GM23338 (cell line): ENCODE measurements around the gene CDCP1.

Experiments used
- CREB1 ChIP-seq: fragments of 250-450 bp; sonication (Bioruptor Pico); IDR thresholded peaks from 2 replicates; pipeline ENCODE4 v1.5.0; 2020; ENCODE audit warnings: low read depth, mild to moderate bottlenecking, moderate library complexity
- EZH2 ChIP-seq: fragments of 200-600 bp; sonication (generic); IDR thresholded peaks from one replicate; pipeline ENCODE4 v1.8.0; 2017; ENCODE audit warnings: antibody characterized with exemption, mild to moderate bottlenecking, low read depth; ENCODE audit not compliant: unreplicated experiment
- EZH2phosphoT487 ChIP-seq: fragments of 200-600 bp; sonication (generic); IDR thresholded peaks from one replicate; pipeline ENCODE4 v1.8.1; 2018; ENCODE audit warnings: antibody characterized with exemption; ENCODE audit not compliant: unreplicated experiment
- JUNB ChIP-seq: IDR thresholded peaks from one replicate; pipeline ENCODE4 v1.6.1; 2016; ENCODE audit warnings: antibody characterized with exemption; ENCODE audit not compliant: unreplicated experiment
- POLR2AphosphoS5 ChIP-seq: IDR thresholded peaks from 2 replicates; pipeline ENCODE4 v1.6.1; 2016; ENCODE audit warnings: antibody characterized with exemption, low read depth
- STAT1 ChIP-seq: IDR thresholded peaks from one replicate; pipeline ENCODE4 v1.6.1; 2016; ENCODE audit warnings: antibody characterized with exemption; ENCODE audit not compliant: unreplicated experiment
- ZNF114 ChIP-seq: fragments of 250-450 bp; sonication (Bioruptor Pico); IDR thresholded peaks from 2 replicates; pipeline ENCODE4 v1.5.0; 2020; ENCODE audit warnings: mild to moderate bottlenecking, moderate library complexity
- ZNF331 ChIP-seq: fragments of 250-450 bp; sonication (Bioruptor Pico); IDR thresholded peaks from 2 replicates; pipeline ENCODE4 v1.5.0; 2020; ENCODE audit warnings: low read depth, mild to moderate bottlenecking, moderate library complexity
- TF ChIP-seq, protein P1 (sequence below), 2 experiments: fragments of 200-600 bp in 1 of 2; sonication (generic) in 1 of 2; conservative IDR thresholded peaks; 2 replicates each; pipeline versions ENCODE4 v1.5.1 to v1.6.1; 2016 to 2017; ENCODE audit warnings: antibody characterized with exemption in 2 of 2, low read depth in 2 of 2, mild to moderate bottlenecking in 2 of 2, moderate library complexity in 1 of 2
- TF ChIP-seq, protein P2 (sequence below): IDR thresholded peaks from one replicate; pipeline ENCODE4 v1.6.1; 2018; ENCODE audit warnings: antibody characterized with exemption; ENCODE audit not compliant: unreplicated experiment
- TF ChIP-seq, protein P3 (sequence below): IDR thresholded peaks from 2 replicates; pipeline ENCODE4 v1.6.1; 2016; ENCODE audit warnings: antibody characterized with exemption
- TF ChIP-seq, protein P4 (sequence below): fragments of 250-450 bp; sonication (Bioruptor Pico); IDR thresholded peaks from 2 replicates; pipeline ENCODE4 v1.5.0; 2020; ENCODE audit warnings: mild to moderate bottlenecking, moderate library complexity

DNA sequence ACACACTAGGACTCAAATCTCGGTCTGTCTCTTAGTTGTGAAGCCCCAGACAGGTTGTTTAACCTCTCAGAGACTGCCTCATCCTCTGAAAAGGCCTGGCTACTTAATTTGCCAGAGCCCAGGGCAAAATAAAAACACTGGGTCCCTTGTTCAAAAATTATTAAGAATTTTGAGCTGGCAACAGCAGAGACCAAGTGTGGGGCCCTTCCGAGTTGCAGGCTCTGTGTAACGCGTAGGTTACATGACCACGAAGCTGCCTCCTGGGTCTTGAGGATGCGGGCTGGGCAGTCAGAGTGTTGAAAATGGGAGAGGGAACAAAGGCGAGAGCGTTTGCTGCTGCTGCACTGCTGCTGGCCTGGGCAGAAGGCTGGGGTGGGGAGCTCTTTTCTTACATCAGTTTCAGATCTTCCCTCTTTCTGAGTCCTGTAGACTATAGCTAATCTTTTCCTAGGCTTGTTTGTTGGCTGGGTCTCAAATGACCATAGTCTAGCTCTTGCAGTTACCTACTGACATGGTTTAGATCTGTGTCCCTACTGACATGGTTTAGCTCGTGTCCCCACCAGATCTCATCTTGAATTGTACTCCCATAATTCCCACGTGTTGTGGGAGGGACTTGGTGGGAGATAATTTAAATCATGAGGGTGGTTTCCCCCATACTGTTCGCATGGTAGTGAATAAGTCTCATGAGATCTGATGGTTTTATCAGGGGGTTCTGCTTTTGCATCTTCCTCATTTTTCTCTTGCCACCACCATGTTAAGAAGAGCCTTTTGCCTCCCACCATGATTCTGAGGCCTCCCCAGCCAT, 70.2 kb downstream of the CDCP1 start:
- TF ChIP-seq, protein P1, sequence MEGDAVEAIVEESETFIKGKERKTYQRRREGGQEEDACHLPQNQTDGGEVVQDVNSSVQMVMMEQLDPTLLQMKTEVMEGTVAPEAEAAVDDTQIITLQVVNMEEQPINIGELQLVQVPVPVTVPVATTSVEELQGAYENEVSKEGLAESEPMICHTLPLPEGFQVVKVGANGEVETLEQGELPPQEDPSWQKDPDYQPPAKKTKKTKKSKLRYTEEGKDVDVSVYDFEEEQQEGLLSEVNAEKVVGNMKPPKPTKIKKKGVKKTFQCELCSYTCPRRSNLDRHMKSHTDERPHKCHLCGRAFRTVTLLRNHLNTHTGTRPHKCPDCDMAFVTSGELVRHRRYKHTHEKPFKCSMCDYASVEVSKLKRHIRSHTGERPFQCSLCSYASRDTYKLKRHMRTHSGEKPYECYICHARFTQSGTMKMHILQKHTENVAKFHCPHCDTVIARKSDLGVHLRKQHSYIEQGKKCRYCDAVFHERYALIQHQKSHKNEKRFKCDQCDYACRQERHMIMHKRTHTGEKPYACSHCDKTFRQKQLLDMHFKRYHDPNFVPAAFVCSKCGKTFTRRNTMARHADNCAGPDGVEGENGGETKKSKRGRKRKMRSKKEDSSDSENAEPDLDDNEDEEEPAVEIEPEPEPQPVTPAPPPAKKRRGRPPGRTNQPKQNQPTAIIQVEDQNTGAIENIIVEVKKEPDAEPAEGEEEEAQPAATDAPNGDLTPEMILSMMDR (conservative IDR thresholded peaks at IDR 0.05; ENCODE audit: low read depth in 2 of 2), result no peak
- TF ChIP-seq, protein P2, sequence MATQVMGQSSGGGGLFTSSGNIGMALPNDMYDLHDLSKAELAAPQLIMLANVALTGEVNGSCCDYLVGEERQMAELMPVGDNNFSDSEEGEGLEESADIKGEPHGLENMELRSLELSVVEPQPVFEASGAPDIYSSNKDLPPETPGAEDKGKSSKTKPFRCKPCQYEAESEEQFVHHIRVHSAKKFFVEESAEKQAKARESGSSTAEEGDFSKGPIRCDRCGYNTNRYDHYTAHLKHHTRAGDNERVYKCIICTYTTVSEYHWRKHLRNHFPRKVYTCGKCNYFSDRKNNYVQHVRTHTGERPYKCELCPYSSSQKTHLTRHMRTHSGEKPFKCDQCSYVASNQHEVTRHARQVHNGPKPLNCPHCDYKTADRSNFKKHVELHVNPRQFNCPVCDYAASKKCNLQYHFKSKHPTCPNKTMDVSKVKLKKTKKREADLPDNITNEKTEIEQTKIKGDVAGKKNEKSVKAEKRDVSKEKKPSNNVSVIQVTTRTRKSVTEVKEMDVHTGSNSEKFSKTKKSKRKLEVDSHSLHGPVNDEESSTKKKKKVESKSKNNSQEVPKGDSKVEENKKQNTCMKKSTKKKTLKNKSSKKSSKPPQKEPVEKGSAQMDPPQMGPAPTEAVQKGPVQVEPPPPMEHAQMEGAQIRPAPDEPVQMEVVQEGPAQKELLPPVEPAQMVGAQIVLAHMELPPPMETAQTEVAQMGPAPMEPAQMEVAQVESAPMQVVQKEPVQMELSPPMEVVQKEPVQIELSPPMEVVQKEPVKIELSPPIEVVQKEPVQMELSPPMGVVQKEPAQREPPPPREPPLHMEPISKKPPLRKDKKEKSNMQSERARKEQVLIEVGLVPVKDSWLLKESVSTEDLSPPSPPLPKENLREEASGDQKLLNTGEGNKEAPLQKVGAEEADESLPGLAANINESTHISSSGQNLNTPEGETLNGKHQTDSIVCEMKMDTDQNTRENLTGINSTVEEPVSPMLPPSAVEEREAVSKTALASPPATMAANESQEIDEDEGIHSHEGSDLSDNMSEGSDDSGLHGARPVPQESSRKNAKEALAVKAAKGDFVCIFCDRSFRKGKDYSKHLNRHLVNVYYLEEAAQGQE, result no peak
- TF ChIP-seq POLR2AphosphoS5 (no peak), STAT1 (no peak), EZH2 (no peak), EZH2phosphoT487 (no peak), ZNF114 (CRISPR knock-in tag) (no peak), CREB1 (CRISPR knock-in tag) (no peak), ZNF331 (CRISPR knock-in tag) (no peak), JUNB (no peak)
- TF ChIP-seq, protein P3, sequence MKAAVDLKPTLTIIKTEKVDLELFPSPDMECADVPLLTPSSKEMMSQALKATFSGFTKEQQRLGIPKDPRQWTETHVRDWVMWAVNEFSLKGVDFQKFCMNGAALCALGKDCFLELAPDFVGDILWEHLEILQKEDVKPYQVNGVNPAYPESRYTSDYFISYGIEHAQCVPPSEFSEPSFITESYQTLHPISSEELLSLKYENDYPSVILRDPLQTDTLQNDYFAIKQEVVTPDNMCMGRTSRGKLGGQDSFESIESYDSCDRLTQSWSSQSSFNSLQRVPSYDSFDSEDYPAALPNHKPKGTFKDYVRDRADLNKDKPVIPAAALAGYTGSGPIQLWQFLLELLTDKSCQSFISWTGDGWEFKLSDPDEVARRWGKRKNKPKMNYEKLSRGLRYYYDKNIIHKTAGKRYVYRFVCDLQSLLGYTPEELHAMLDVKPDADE, result no peak
- TF ChIP-seq, protein P4, sequence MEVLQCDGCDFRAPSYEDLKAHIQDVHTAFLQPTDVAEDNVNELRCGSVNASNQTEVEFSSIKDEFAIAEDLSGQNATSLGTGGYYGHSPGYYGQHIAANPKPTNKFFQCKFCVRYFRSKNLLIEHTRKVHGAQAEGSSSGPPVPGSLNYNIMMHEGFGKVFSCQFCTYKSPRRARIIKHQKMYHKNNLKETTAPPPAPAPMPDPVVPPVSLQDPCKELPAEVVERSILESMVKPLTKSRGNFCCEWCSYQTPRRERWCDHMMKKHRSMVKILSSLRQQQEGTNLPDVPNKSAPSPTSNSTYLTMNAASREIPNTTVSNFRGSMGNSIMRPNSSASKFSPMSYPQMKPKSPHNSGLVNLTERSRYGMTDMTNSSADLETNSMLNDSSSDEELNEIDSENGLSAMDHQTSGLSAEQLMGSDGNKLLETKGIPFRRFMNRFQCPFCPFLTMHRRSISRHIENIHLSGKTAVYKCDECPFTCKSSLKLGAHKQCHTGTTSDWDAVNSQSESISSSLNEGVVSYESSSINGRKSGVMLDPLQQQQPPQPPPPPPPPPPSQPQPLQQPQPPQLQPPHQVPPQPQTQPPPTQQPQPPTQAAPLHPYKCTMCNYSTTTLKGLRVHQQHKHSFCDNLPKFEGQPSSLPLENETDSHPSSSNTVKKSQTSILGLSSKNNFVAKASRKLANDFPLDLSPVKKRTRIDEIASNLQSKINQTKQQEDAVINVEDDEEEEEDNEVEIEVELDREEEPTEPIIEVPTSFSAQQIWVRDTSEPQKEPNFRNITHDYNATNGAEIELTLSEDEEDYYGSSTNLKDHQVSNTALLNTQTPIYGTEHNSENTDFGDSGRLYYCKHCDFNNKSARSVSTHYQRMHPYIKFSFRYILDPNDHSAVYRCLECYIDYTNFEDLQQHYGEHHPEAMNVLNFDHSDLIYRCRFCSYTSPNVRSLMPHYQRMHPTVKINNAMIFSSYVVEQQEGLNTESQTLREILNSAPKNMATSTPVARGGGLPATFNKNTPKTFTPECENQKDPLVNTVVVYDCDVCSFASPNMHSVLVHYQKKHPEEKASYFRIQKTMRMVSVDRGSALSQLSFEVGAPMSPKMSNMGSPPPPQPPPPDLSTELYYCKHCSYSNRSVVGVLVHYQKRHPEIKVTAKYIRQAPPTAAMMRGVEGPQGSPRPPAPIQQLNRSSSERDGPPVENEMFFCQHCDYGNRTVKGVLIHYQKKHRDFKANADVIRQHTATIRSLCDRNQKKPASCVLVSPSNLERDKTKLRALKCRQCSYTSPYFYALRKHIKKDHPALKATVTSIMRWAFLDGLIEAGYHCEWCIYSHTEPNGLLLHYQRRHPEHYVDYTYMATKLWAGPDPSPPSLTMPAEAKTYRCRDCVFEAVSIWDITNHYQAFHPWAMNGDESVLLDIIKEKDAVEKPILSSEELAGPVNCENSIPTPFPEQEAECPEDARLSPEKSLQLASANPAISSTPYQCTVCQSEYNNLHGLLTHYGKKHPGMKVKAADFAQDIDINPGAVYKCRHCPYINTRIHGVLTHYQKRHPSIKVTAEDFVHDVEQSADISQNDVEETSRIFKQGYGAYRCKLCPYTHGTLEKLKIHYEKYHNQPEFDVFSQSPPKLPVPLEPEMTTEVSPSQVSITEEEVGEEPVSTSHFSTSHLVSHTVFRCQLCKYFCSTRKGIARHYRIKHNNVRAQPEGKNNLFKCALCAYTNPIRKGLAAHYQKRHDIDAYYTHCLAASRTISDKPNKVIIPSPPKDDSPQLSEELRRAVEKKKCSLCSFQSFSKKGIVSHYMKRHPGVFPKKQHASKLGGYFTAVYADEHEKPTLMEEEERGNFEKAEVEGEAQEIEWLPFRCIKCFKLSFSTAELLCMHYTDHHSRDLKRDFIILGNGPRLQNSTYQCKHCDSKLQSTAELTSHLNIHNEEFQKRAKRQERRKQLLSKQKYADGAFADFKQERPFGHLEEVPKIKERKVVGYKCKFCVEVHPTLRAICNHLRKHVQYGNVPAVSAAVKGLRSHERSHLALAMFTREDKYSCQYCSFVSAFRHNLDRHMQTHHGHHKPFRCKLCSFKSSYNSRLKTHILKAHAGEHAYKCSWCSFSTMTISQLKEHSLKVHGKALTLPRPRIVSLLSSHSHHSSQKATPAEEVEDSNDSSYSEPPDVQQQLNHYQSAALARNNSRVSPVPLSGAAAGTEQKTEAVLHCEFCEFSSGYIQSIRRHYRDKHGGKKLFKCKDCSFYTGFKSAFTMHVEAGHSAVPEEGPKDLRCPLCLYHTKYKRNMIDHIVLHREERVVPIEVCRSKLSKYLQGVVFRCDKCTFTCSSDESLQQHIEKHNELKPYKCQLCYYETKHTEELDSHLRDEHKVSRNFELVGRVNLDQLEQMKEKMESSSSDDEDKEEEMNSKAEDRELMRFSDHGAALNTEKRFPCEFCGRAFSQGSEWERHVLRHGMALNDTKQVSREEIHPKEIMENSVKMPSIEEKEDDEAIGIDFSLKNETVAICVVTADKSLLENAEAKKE, result no peak
